GM21381 (cell line): ENCODE measurements around the gene PLEKHB2.
"Not testable (repeated sequence)": the region's sequence is repeated elsewhere in the genome, so short reads cannot be mapped to it uniquely, and the experiment has no call there.

Experiments used
- ATAC-seq: cut with Tn5 transposase; IDR thresholded peaks from one replicate; pipeline ENCODE4 v1.9.1; 2021; ENCODE audit warnings: mild to moderate bottlenecking, moderate library complexity; ENCODE audit not compliant: unreplicated experiment

The PLEKHB2 gene

GRCh38 chr2:131196186-131196585 lies 91.0 kb downstream of the PLEKHB2 start:
- not testable (repeated sequence) for ATAC-seq
